Measurements from ENCODE around the gene LRRN4CL. TPM values are rescaled to one million over a fixed set of nuclear protein-coding genes. Genes with fewer than 3 reads are reported as not detected.
"Not testable (repeated sequence)": the region's sequence is repeated elsewhere in the genome, so short reads cannot be mapped to it uniquely, and the experiment has no call there.

LRRN4CL gene
- total RNA-seq, 1 donor from 2014 or later, result not detected

DNA sequence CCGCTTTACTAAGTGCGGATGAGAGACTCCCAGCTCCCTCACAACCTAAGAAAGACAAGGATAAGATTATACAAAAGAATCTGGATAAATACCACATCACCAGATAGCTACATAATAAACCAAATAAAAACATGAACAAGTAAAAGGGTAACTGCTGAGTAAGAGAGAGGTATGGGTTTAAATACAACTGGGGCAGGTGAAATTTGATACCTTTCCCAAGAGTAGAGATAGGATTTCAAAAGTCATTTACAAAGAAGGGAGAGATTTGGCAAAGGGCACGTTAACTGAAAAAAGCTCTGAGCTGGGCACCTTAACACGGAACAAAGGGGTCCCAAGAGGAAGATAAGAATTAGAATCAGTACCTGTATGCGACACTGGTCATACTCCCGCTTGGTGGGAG is 12.2 kb downstream of the LRRN4CL start:
- H3K4me3 Mint-ChIP-seq, result peak overlapping the region; percentile 93
- Histone ChIP-seq H3K36me3 (no peaks in the 10 kb centered on the region), H4K20me1 (ENCODE audit: low read depth) (peaks cover 8% of the 10 kb centered on the region), H3K4me2 (no peak overlapping the region), H3K9ac (no peak overlapping the region), H3K9me3 (ENCODE audit: low read depth) (no peaks in the 10 kb centered on the region), H3K4me3 (no peak overlapping the region), H3K27me3 (no peaks in the 10 kb centered on the region), H3K79me2 (ENCODE audit: low read depth) (peaks cover 33% of the 10 kb centered on the region), H2AFZ (replicated peaks) (no peak overlapping the region), H3K4me1 (peaks cover 7% of the 10 kb centered on the region), H3F3A (ENCODE audit: low read depth) (peaks cover 55% of the 10 kb centered on the region), H3K27ac (no peak overlapping the region)
- DNase-seq (ENCODE audit: low spot score), result no peak
- no peaks in the 10 kb centered on the region for H3K9me3 Mint-ChIP-seq
- peaks cover 2% of the 10 kb centered on the region for H3K27me3 Mint-ChIP-seq (ENCODE audit: insufficient read depth, low read depth)
- no peak for TF ChIP-seq EZH2phosphoT487 (IDR thresholded peaks at IDR 0.05)
- no peak for TF ChIP-seq EZH2 (IDR thresholded peaks at IDR 0.05)
- TF ChIP-seq, protein P1, sequence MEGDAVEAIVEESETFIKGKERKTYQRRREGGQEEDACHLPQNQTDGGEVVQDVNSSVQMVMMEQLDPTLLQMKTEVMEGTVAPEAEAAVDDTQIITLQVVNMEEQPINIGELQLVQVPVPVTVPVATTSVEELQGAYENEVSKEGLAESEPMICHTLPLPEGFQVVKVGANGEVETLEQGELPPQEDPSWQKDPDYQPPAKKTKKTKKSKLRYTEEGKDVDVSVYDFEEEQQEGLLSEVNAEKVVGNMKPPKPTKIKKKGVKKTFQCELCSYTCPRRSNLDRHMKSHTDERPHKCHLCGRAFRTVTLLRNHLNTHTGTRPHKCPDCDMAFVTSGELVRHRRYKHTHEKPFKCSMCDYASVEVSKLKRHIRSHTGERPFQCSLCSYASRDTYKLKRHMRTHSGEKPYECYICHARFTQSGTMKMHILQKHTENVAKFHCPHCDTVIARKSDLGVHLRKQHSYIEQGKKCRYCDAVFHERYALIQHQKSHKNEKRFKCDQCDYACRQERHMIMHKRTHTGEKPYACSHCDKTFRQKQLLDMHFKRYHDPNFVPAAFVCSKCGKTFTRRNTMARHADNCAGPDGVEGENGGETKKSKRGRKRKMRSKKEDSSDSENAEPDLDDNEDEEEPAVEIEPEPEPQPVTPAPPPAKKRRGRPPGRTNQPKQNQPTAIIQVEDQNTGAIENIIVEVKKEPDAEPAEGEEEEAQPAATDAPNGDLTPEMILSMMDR (IDR thresholded peaks at IDR 0.05), result no peak
- no peak overlapping the region for H3K27ac Mint-ChIP-seq
- peaks cover 19% of the 10 kb centered on the region for H3K36me3 Mint-ChIP-seq
- peaks cover 33% of the 10 kb centered on the region for H3K4me1 Mint-ChIP-seq

DNA sequence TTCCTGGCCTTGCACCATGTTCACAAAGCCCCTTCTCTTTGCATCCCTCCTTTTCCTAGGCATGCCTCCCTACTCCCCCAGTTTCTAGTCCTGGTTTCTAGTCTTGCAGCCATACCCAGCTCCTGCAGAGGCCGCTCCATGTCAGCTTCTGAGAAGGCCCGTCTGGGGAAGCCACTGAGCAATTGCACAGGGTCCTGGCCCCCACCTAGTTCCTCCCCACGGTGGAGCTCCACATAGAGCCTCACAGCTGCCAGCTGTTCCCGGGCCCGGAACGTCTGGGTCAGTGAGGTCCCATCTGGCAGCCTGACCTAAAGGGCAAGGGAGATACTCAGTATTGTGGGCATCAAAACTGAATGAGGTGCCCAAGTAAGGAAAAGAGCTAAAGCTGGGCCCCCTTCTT is 12.6 kb downstream of the LRRN4CL start:
- peaks cover 58% of the 10 kb centered on the region for H3F3A ChIP-seq (ENCODE audit: low read depth)
- H3K79me2 ChIP-seq (ENCODE audit: low read depth), result peaks cover 38% of the 10 kb centered on the region
- H3K4me3 ChIP-seq, result no peak overlapping the region
- Mint-ChIP-seq H3K4me1 (peaks cover 33% of the 10 kb centered on the region), H3K9me3 (no peaks in the 10 kb centered on the region), H3K27ac (no peak overlapping the region), H3K36me3 (peaks cover 19% of the 10 kb centered on the region), H3K27me3 (ENCODE audit: insufficient read depth, low read depth) (peaks cover 2% of the 10 kb centered on the region), H3K4me3 (peak overlapping the region; percentile 93)
- no peak overlapping the region for H3K9ac ChIP-seq
- H3K36me3 ChIP-seq, result no peaks in the 10 kb centered on the region
- H3K4me1 ChIP-seq, result peaks cover 7% of the 10 kb centered on the region
- no peaks in the 10 kb centered on the region for H3K27me3 ChIP-seq
- no peak overlapping the region for H3K27ac ChIP-seq
- H3K9me3 ChIP-seq (ENCODE audit: low read depth), result no peaks in the 10 kb centered on the region
- H4K20me1 ChIP-seq (ENCODE audit: low read depth), result peaks cover 8% of the 10 kb centered on the region
- no peak overlapping the region for H2AFZ ChIP-seq (replicated peaks)
- DNase-seq (ENCODE audit: low spot score), result no peak
- TF ChIP-seq, protein P1 (IDR thresholded peaks at IDR 0.05), result no peak
- no peak for TF ChIP-seq EZH2phosphoT487 (IDR thresholded peaks at IDR 0.05)
- no peak overlapping the region for H3K4me2 ChIP-seq

DNA sequence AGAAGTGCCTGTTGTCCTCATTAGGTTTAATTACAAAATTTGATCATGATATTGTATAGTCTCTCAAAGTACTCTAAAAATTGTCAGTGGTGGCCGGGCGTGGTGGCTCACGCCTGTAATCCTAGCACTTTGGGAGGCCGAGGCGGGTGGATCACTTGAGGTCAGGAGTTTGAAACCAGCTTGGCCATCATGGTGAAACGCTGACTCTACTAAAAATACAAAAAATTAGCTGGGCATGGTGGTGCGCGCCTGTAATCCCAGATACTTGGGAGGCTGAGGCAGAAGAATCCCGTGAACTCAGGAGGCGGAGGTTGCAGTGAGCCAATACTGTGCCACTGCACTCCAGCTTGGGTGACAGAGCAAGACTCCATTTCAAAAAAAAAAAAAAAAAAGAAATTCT is 13.9 kb downstream of the LRRN4CL start:
- H2AFZ ChIP-seq (replicated peaks); H3K27ac Mint-ChIP-seq; H3K9ac ChIP-seq; H3K4me3 Mint-ChIP-seq; H3K9me3 Mint-ChIP-seq; H3K4me1 ChIP-seq; H3K27me3 Mint-ChIP-seq (ENCODE audit: insufficient read depth, low read depth); H3K27ac ChIP-seq; DNase-seq (ENCODE audit: low spot score); H3K27me3 ChIP-seq; H4K20me1 ChIP-seq (ENCODE audit: low read depth); H3K4me3 ChIP-seq; H3K36me3 ChIP-seq; H3K9me3 ChIP-seq (ENCODE audit: low read depth); H3K4me2 ChIP-seq: not testable (repeated sequence)
- peaks cover 46% of the 10 kb centered on the region for H3K79me2 ChIP-seq (ENCODE audit: low read depth)
- H3F3A ChIP-seq (ENCODE audit: low read depth), result peaks cover 63% of the 10 kb centered on the region
- Mint-ChIP-seq H3K36me3 (peaks cover 19% of the 10 kb centered on the region), H3K4me1 (peaks cover 33% of the 10 kb centered on the region)

DNA sequence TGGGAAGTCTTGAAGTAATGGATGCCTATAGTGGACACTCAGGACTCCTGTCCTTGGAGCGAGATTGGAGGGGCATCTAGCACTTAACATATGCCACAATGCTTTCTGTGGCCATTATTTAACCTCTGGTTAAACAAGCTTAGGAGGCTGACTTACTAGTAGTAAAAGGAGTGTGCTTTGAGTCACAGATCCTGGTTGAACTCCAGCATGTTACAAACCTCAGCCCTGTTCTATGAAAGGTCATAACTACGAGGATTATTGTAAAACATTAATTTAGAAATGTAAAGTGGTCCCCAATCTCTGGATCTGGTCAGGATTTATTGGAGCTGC is 16.2 kb downstream of the LRRN4CL start:
- H3K27me3 Mint-ChIP-seq (ENCODE audit: insufficient read depth, low read depth), result no peaks in the 10 kb centered on the region
- Histone ChIP-seq H3K27me3 (no peaks in the 10 kb centered on the region), H3F3A (ENCODE audit: low read depth) (peaks cover 73% of the 10 kb centered on the region), H3K27ac (no peak overlapping the region), H4K20me1 (ENCODE audit: low read depth) (peaks cover 3% of the 10 kb centered on the region), H3K36me3 (no peaks in the 10 kb centered on the region), H3K4me2 (no peak overlapping the region), H3K4me3 (no peak overlapping the region), H3K9ac (no peak overlapping the region), H2AFZ (replicated peaks) (no peak overlapping the region), H3K4me1 (peaks cover 7% of the 10 kb centered on the region), H3K9me3 (ENCODE audit: low read depth) (no peaks in the 10 kb centered on the region), H3K79me2 (ENCODE audit: low read depth) (peaks cover 38% of the 10 kb centered on the region)
- H3K27ac Mint-ChIP-seq, result no peak overlapping the region
- no peak for DNase-seq (ENCODE audit: low spot score)
- no peaks in the 10 kb centered on the region for H3K9me3 Mint-ChIP-seq
- H3K4me1 Mint-ChIP-seq, result peaks cover 34% of the 10 kb centered on the region
- no peak for TF ChIP-seq EZH2phosphoT487 (IDR thresholded peaks at IDR 0.05)
- no peak for TF ChIP-seq EZH2 (IDR thresholded peaks at IDR 0.05)
- TF ChIP-seq, protein P1 (IDR thresholded peaks at IDR 0.05), result no peak
- peak overlapping the region; percentile 100 for H3K4me3 Mint-ChIP-seq
- peaks cover 18% of the 10 kb centered on the region for H3K36me3 Mint-ChIP-seq

All from neural progenitor cell (in vitro differentiated cells).